HuH-7 (cell line): Measurements from ENCODE around the gene SPATS1.
"Not testable (repeated sequence)": the region's sequence is repeated elsewhere in the genome, so short reads cannot be mapped to it uniquely, and the experiment has no call there.

Experiments used
- DNase-seq: peaks from one replicate; pipeline ENCODE4 v3.0.0; 2011; ENCODE audit warnings: low spot score

The SPATS1 gene

GRCh38 chr6:44346818-44347217 lies 4.4 kb downstream of the SPATS1 start:
- not testable (repeated sequence) for DNase-seq

- DNase-seq: no peak
Measured at GRCh38 chr6:44349904-44350649, 7.6 kb downstream of the SPATS1 start.

- not testable (repeated sequence) for DNase-seq
Measured at GRCh38 chr6:44350650-44350994, 8.2 kb downstream of the SPATS1 start.

- DNase-seq: no peak
Measured at GRCh38 chr6:44352259-44352658, 9.8 kb downstream of the SPATS1 start.

GRCh38 chr6:44353336-44353735 lies 10.9 kb downstream of the SPATS1 start:
- no peak for DNase-seq

- DNase-seq: no peak
Measured at GRCh38 chr6:44355640-44356039, 13.2 kb downstream of the SPATS1 start.

- no peak for DNase-seq
Measured at GRCh38 chr6:44356487-44356886, 14.0 kb downstream of the SPATS1 start.

- DNase-seq: no peak
Measured at GRCh38 chr6:44359973-44360372, 17.5 kb downstream of the SPATS1 start.

GRCh38 chr6:44361947-44362346 lies 19.5 kb downstream of the SPATS1 start:
- no peak for DNase-seq

- DNase-seq: no peak
Measured at GRCh38 chr6:44363377-44363926, 21.0 kb downstream of the SPATS1 start.

GRCh38 chr6:44366781-44367180 lies 24.3 kb downstream of the SPATS1 start:
- DNase-seq: no peak

GRCh38 chr6:44367681-44368080 lies 25.2 kb downstream of the SPATS1 start:
- no peak for DNase-seq

GRCh38 chr6:44373051-44373450 lies 30.6 kb downstream of the SPATS1 start:
- DNase-seq: no peak

GRCh38 chr6:44373787-44374186 lies 31.3 kb downstream of the SPATS1 start:
- no peak for DNase-seq

GRCh38 chr6:44375071-44375470 lies 32.6 kb downstream of the SPATS1 start:
- DNase-seq: no peak

- no peak for DNase-seq
Measured at GRCh38 chr6:44377484-44377883, 35.0 kb downstream of the SPATS1 start.

- DNase-seq: no peak
Measured at GRCh38 chr6:44377971-44378370, 35.5 kb downstream of the SPATS1 start.

- DNase-seq: no peak
Measured at GRCh38 chr6:44381739-44382138, 39.3 kb downstream of the SPATS1 start.

GRCh38 chr6:44386364-44386928 lies 44.0 kb downstream of the SPATS1 start:
- no peak for DNase-seq

GRCh38 chr6:44386929-44387345 lies 44.5 kb downstream of the SPATS1 start:
- DNase-seq: no peak

GRCh38 chr6:44387346-44388134 lies 45.1 kb downstream of the SPATS1 start, which contains the start of gene CDC5L:
CDC5L (plus strand) TSS chr6:44387706; CDS start chr6:44387824, 118 bp downstream.
- DNase-seq: peak; percentile 77

GRCh38 chr6:44388135-44388487 lies 45.7 kb downstream of the SPATS1 start:
- DNase-seq: no peak

- no peak for DNase-seq
Measured at GRCh38 chr6:44388887-44389286, 46.4 kb downstream of the SPATS1 start.
